ENCODE data around the gene FOXK1.
A peak's percentile ranks its signal among the peaks of the same experiment; 100 is the strongest.
"Not testable (repeated sequence)": the region's sequence is repeated elsewhere in the genome, so short reads cannot be mapped to it uniquely, and the experiment has no call there.

FOXK1 gene

DNA sequence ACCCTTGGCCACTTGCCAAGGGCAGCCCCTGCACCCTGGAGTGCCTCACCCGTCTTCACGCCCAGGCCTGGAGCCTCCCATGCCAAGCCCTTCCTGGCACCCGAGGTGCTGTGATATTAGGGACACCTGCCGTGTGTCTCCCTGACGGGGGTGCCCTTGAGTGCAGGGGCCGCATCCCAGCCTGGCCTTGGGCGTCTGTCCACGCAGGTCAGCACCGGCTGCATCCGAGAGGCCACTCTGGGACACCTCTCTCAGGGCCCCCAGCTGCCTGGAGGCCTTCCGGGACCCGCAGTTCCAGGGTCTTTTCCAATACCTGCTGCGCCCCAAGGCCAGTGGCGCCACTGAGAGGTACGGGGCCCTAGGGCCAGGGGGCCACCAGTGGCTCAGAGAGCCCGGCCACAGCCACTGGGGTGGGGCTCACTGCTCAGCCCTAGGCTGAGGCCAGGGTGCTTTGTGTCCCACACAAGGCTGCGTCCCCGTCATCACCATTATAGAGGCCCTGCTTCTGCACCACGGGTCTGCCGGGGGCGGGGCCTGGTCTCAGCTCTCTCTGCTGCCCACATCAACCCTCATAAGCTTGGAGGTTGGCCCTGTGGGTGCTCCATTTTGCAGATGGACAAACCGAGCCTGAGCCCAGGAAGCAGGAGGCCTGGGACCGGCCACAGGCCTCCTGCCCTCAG is 106.0 kb downstream of the FOXK1 start:
- no peak for DNase-seq

DNA sequence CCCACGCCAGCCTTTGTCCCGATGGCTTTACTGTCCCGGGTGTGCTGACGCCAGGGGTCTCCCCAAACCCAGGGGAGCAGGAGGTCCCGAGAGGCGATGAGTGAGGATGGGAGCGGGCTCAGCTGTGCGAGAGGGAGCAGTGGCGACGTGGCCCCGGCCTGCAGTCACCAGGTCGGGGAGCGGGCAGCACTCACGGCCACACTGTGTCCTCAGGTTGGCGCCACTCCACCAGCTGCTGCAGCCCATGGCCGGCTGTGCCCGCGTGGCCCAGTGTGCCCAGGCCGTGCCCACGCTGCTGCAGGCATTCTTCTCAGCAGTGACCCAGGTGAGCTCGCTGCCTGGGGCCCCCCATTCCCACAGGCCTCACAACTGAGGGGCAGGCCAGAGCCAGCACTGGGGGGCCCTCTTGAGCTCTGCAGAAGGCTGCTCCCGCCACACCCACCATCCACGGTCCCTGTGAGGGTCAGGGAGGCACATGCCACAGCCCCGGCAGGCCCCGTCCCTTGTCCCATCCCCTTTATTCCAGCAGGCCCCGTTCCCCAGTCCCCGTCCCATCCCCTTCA is 106.6 kb downstream of the FOXK1 start:
- no peak for DNase-seq

GRCh38 chr7:4789194-4790077 is 107.3 kb downstream of the FOXK1 start:
- no peak for DNase-seq

- DNase-seq: no peak
Observed at GRCh38 chr7:4790078-4790465, 108.0 kb downstream of the FOXK1 start.

DNA sequence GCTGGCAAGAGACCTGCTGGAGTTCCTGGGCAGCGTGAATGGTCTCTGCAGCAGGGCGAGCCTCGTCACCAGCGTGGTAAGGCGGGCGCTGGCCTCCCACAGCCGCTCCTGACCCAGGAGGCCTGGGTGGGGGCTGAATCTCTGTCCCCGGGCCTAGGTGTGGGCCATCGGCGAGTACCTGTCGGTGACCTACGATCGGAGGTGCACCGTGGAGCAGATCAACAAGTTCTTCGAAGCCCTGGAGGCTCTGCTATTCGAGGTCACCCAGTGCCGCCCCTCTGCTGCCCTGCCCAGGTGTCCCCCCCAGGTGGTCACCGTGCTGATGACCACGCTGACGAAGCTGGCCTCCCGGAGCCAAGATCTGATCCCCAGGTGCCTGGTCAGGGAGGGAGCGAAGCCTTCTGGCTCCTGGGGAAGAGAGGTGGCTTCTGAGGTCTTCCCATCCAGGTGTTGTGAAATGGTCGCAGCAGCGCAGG is 108.5 kb downstream of the FOXK1 start:
- no peak for DNase-seq

GRCh38 chr7:4791101-4791737 is 109.1 kb downstream of the FOXK1 start:
- DNase-seq: no peak

GRCh38 chr7:4791738-4792536 is 109.8 kb downstream of the FOXK1 start:
- peak; percentile 79 to 93 (median 84) for DNase-seq

DNA sequence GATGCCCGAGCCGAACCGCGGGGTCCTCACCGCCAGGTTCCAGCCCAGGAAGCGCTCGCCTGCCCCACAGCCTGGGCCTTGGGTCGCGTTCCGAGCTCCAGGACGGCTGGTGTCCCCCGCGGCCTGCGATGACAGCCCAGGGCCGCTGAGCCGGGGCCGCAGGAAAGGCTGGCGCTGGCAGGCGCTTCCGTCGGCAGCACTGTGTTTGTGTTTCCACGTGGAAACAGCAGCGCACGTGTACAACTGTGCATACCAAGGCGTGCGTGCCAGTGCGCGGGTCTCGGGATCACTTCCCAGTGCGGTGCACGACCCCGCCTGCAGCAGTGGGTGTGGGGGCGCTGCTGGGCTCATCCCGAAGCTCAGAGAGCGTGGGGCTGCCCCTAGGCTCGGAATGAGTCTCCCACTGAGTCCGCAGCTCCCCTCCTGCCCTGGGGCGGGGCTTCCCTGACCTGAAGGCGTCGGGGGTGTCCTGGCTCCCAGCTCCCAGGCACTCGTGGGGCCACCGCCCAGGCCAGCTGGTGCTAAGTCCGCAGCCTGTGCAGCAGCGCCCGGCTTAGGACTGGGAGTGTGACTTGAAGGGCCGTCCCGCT is 110.5 kb downstream of the FOXK1 start:
- DNase-seq: no peak

DNA sequence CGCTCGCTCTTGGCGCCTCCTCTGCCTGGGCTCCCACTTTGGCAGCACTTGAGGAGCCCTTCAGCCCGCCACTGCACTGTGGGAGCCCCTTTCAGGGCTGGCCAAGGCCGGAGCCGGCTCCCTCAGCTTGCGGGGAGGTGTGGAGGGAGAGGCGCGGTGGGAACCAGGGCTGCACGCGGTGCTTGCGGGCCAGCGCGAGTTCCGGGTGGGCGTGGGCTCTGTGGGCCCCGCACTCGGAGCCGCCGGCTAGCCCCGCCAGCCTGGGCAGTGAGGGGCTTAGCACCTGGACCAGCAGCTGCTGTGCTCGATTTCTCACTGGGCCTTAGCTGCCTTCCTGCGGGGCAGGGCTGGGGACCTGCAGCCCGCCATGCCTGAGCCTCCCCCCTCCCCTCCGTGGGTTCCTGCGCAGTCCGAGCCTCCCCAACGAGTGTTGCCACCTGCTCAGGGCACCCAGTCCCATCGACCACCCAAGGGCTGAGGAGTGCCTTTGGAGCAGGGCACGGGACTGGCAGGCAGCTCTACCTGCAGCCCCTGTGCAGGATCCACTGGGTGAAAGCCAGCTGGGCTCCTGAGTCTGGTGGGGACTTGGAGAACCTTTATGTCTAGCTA is 111.4 kb downstream of the FOXK1 start:
- not testable (repeated sequence) for DNase-seq

DNA sequence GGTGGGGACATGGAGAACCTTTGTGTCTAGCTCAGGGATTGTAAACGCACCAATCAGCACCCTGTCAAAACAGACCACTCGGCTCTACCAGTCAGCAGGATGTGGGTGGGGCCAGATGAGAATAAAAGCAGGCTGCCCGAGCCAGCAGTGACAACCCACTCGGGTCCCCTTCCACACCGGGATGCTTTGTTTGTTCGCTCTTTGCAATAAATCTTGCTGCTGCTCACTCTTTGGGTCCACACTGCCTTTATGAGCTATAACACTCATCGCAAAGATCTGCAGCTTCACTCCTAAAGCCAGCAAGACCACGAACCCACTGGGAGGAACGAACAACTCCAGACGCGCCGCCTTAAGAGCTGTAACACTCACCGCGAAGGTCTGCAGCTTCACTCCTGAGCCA is 112.1 kb downstream of the FOXK1 start:
- not testable (repeated sequence) for DNase-seq

GRCh38 chr7:4794591-4795350 is 112.7 kb downstream of the FOXK1 start:
- DNase-seq: no peak

- DNase-seq: no peak
Observed at GRCh38 chr7:4796453-4796852, 114.4 kb downstream of the FOXK1 start.

- DNase-seq: peak; percentile 52 to 78 (median 72)
Observed at GRCh38 chr7:4797858-4798705, 116.0 kb downstream of the FOXK1 start.

GRCh38 chr7:4798706-4799235 is 116.7 kb downstream of the FOXK1 start:
- DNase-seq: no peak

- DNase-seq: no peak
Observed at GRCh38 chr7:4799508-4800268, 117.6 kb downstream of the FOXK1 start.

- DNase-seq: no peak
Observed at GRCh38 chr7:4800487-4800886, 118.4 kb downstream of the FOXK1 start.

DNA sequence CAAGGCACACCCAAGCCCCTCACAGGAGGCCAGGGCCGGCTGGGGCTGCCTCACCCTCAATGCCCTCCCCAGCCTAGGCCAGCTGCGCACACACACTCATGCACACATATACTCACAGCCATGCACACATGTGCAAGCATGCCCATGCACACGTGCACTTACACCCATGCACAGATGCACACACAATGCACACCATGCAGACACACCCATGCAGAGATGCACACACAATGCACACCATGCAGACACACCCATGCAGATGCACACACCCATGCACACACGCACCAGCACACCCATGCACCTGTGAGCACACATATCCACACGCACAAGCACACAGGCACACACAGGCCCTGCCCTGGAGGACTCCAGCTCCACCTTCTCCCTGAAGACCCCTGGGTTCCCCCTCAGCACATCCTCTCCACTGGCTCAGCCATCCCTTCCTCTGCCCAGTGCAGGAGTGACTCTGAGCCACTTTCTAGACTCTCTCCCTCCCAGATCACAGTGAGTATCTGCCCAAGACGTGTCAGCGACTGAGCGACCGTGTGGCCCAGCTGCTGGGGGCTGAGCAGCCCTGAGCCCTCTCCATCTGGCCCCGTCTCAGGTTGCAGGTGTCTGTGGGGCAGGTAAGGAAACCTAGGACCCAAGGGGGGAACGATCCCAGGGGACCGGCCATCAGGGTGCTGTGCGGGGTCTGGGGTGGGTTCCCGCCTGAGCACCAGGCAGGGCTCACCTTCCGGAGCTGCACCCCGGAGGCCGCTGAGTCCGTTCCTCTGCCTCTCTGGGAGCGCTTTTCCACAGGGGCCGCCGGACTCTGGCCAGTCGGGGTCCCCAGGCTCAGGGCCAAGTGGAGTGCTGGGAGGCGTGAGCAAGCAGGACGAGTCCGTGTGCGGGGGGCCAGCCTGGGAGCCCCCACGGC is 119.1 kb downstream of the FOXK1 start:
- DNase-seq: no peak

GRCh38 chr7:4801839-4802231 is 119.7 kb downstream of the FOXK1 start:
- DNase-seq: no peak

Data from suppressor macrophage treated with lipopolysaccharide for 1 hour (primary cell).